ENCODE measurements around the gene NECTIN1. TPM values are rescaled to one million over a fixed set of nuclear protein-coding genes. Genes with fewer than 3 reads are reported as not detected.

Gene NECTIN1
- total RNA-seq, 4 donors from 2014 or later: 112 to 176 (median 164) TPM

GRCh38 chr11:119672597-119672996, 56.4 kb downstream of the NECTIN1 start:
- 72% methylated on average over 7 of the region's 7 CpGs for WGBS
- Histone ChIP-seq H3K36me3 (peaks cover 34% of the 10 kb centered on the region), H3K4me3 (no peak overlapping the region), H3K27ac (no peak overlapping the region), H3K9me3 (no peaks in the 10 kb centered on the region), H3K4me1 (peaks cover 34% of the 10 kb centered on the region), H3K27me3 (no peaks in the 10 kb centered on the region)
- no peak for DNase-seq (ENCODE audit: low spot score in 2 of 2)
- TF ChIP-seq EP300 (IDR thresholded peaks at IDR 0.05) (no peak), POLR2AphosphoS5 (IDR thresholded peaks at IDR 0.05) (no peak), POLR2A (IDR thresholded peaks at IDR 0.05) (no peak), CTCF (IDR thresholded peaks at IDR 0.05) (no peak)

GRCh38 chr11:119671561-119672015, 57.4 kb downstream of the NECTIN1 start:
- H3K36me3 ChIP-seq: peaks cover 24% of the 10 kb centered on the region
- H3K27me3 ChIP-seq: no peaks in the 10 kb centered on the region
- no peak for DNase-seq (ENCODE audit: low spot score in 2 of 2)
- no peaks in the 10 kb centered on the region for H3K9me3 ChIP-seq
- H3K27ac ChIP-seq: no peak overlapping the region
- H3K4me1 ChIP-seq: peaks cover 39% of the 10 kb centered on the region
- 42% methylated on average over 10 of the region's 12 CpGs for WGBS
- H3K4me3 ChIP-seq: no peak overlapping the region
- no peak for TF ChIP-seq POLR2A (IDR thresholded peaks at IDR 0.05)
- no peak for TF ChIP-seq EP300 (IDR thresholded peaks at IDR 0.05)
- no peak for TF ChIP-seq POLR2AphosphoS5 (IDR thresholded peaks at IDR 0.05)
- TF ChIP-seq CTCF (IDR thresholded peaks at IDR 0.05): no peak

- Histone ChIP-seq H3K27ac (no peak overlapping the region), H3K4me3 (no peak overlapping the region), H3K4me1 (peaks cover 44% of the 10 kb centered on the region), H3K9me3 (no peaks in the 10 kb centered on the region), H3K36me3 (peaks cover 20% of the 10 kb centered on the region), H3K27me3 (no peaks in the 10 kb centered on the region)
- 39% methylated on average over 5 of the region's 5 CpGs for WGBS
- TF ChIP-seq POLR2A (IDR thresholded peaks at IDR 0.05) (no peak), POLR2AphosphoS5 (IDR thresholded peaks at IDR 0.05) (no peak), CTCF (IDR thresholded peaks at IDR 0.05) (no peak), EP300 (IDR thresholded peaks at IDR 0.05) (no peak)
- no peak for DNase-seq (ENCODE audit: low spot score in 2 of 2)
Measured at GRCh38 chr11:119671051-119671450, 57.9 kb downstream of the NECTIN1 start.

GRCh38 chr11:119669487-119669886, 59.5 kb downstream of the NECTIN1 start:
- H3K36me3 ChIP-seq: peaks cover 23% of the 10 kb centered on the region

GRCh38 chr11:119668676-119669075, 60.3 kb downstream of the NECTIN1 start:
- H3K36me3 ChIP-seq: peaks cover 20% of the 10 kb centered on the region
- no peak overlapping the region for H3K4me3 ChIP-seq
- H3K27me3 ChIP-seq: no peaks in the 10 kb centered on the region
- WGBS: 94% methylated on average over 1 of the region's 1 CpG
- H3K9me3 ChIP-seq: no peaks in the 10 kb centered on the region
- no peak for TF ChIP-seq EP300 (IDR thresholded peaks at IDR 0.05)
- no peak for TF ChIP-seq CTCF (IDR thresholded peaks at IDR 0.05)
- no peak for TF ChIP-seq POLR2AphosphoS5 (IDR thresholded peaks at IDR 0.05)
- no peak for TF ChIP-seq POLR2A (IDR thresholded peaks at IDR 0.05)
- peaks cover 48% of the 10 kb centered on the region for H3K4me1 ChIP-seq
- no peak for DNase-seq (ENCODE audit: low spot score in 2 of 2)
- no peak overlapping the region for H3K27ac ChIP-seq

More at GRCh38 chr11:119669487-119669886, 59.5 kb downstream of the NECTIN1 start:
- Histone ChIP-seq H3K4me1 (peaks cover 52% of the 10 kb centered on the region), H3K4me3 (no peak overlapping the region), H3K27ac (no peak overlapping the region), H3K27me3 (no peaks in the 10 kb centered on the region), H3K9me3 (no peaks in the 10 kb centered on the region)
- no peak for DNase-seq (ENCODE audit: low spot score in 2 of 2)
- 65% methylated on average over 5 of the region's 5 CpGs for WGBS
- TF ChIP-seq POLR2AphosphoS5 (IDR thresholded peaks at IDR 0.05) (no peak), CTCF (IDR thresholded peaks at IDR 0.05) (no peak), EP300 (IDR thresholded peaks at IDR 0.05) (no peak), POLR2A (IDR thresholded peaks at IDR 0.05) (no peak)
